ENCODE data around the gene ARHGAP4.

The ARHGAP4 gene

DNA sequence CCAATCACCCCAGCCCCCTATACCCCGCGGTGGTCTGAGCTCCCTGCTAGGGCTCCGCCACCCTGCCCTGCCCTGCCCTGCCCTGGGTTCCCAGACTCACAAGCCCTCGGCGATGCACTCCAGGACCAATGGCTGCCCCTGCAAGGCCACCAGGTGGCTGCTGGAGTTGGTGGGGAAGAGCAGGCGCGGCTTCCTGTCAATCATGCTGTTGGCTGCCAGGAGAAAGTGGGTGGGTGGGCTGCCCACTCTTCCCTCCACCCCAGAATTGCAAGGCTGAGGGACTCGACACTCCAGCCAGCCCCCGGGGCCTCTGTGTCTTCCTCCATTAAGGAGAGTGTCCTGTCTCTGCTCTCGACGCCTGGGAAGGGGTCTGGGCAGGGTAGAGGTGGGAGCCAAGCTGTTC is 55.8 kb downstream of the ARHGAP4 start:
- TF ChIP-seq CTCF (IDR thresholded peaks at IDR 0.05; ENCODE audit: borderline replicate concordance, control extremely low read depth, extremely low read depth, insufficient read depth, missing control alignments): no peak
- DNase-seq (ENCODE audit: low spot score): peak; percentile 18
- in situ Hi-C loops (cut with MboI; ENCODE audit: low sequenced_read_pairs, unreplicated experiment): no loop called here

GRCh38 chrX:153869473-153870287 is 56.4 kb downstream of the ARHGAP4 start:
- TF ChIP-seq CTCF (IDR thresholded peaks at IDR 0.05; ENCODE audit: borderline replicate concordance, control extremely low read depth, extremely low read depth, insufficient read depth, missing control alignments): no peak
- DNase-seq (ENCODE audit: low spot score): no peak
- in situ Hi-C loops (cut with MboI; ENCODE audit: low sequenced_read_pairs, unreplicated experiment): no loop called here

- TF ChIP-seq CTCF (IDR thresholded peaks at IDR 0.05; ENCODE audit: borderline replicate concordance, control extremely low read depth, extremely low read depth, insufficient read depth, missing control alignments): no peak
- in situ Hi-C loops (cut with MboI; ENCODE audit: low sequenced_read_pairs, unreplicated experiment): no loop called here
- no peak for DNase-seq (ENCODE audit: low spot score)
Measured at GRCh38 chrX:153868576-153869472, 57.2 kb downstream of the ARHGAP4 start.

DNA sequence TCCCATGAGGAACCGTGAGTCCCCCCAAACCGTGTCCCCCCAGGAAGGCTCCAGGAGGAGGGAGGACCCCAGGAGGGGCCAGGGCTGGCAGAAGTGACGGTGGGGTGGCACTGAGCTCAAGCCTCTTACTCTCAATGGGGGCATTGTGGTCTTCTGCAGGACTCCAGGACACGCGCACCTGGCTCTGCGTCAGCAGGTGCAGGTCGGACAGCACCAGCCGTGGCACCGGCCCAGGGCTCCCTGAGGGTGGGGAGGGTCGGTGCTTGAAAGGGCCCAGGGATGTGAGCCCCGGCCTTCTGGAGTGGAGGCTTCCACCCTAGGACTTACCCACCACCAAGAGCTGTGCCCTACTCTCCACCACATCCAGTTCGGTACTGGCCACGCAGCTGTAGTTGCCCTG is 58.4 kb downstream of the ARHGAP4 start:
- DNase-seq (ENCODE audit: low spot score): no peak
- TF ChIP-seq CTCF (IDR thresholded peaks at IDR 0.05; ENCODE audit: borderline replicate concordance, control extremely low read depth, extremely low read depth, insufficient read depth, missing control alignments): no peak
- in situ Hi-C loops (cut with MboI; ENCODE audit: low sequenced_read_pairs, unreplicated experiment): no loop called here

DNA sequence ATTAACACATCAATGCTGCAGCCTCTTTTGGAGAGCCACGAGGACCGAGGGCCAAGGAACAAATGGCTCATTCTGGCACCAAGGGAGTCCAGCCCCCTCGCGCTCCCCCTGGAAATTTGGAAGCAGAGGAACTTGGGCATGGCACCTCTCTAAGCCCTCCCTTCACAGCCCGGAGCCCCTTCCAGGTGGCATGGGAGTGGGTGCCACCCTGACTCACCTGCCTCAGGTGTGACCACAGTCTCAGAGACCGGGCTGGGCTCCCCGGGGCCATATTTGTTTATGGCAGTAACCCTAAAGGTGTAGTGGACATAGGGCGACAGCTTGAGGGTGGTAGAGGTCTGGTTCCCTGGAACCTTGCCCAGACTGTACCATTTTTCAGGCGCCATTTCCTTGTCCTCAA is 58.9 kb downstream of the ARHGAP4 start:
- DNase-seq (ENCODE audit: low spot score): no peak
- in situ Hi-C loops (cut with MboI; ENCODE audit: low sequenced_read_pairs, unreplicated experiment): no loop called here
- TF ChIP-seq CTCF (IDR thresholded peaks at IDR 0.05; ENCODE audit: borderline replicate concordance, control extremely low read depth, extremely low read depth, insufficient read depth, missing control alignments): no peak

GRCh38 chrX:153866302-153867019 is 59.6 kb downstream of the ARHGAP4 start:
- in situ Hi-C loops (cut with MboI; ENCODE audit: low sequenced_read_pairs, unreplicated experiment): no loop called here
- TF ChIP-seq CTCF (IDR thresholded peaks at IDR 0.05; ENCODE audit: borderline replicate concordance, control extremely low read depth, extremely low read depth, insufficient read depth, missing control alignments): no peak
- DNase-seq (ENCODE audit: low spot score): no peak
